GM18951 (cell line): ENCODE measurements around the gene AAMP.

Source experiments
- POLR2A ChIP-seq: IDR thresholded peaks from 4 replicates; pipeline ENCODE4 v1.6.1; 2011; ENCODE audit warnings: mild to moderate bottlenecking; ENCODE audit not compliant: insufficient read length, insufficient read depth; ENCODE audit errors: extremely low read depth
- in situ Hi-C: fragments of 300-500 bp; cut with MboI; formaldehyde crosslinking; loops from one replicate; pipeline ENCODE4 v1.12.0; 2022; ENCODE audit warnings: low sequenced_read_pairs, mixed read lengths, inconsistent platforms; ENCODE audit not compliant: unreplicated experiment

AAMP gene

GRCh38 chr2:218306184-218306920 lies 36.4 kb upstream of the AAMP start:
- in situ Hi-C loops, result no loop called here
- no peak for TF ChIP-seq POLR2A

GRCh38 chr2:218305383-218305782 lies 35.4 kb upstream of the AAMP start:
- in situ Hi-C loops, result no loop called here
- TF ChIP-seq POLR2A, result no peak

- no peak for TF ChIP-seq POLR2A
- in situ Hi-C loops, result no loop called here
Measured at GRCh38 chr2:218301176-218301819, 31.4 kb upstream of the AAMP start.

- TF ChIP-seq POLR2A, result no peak
- in situ Hi-C loops, result no loop called here
Measured at GRCh38 chr2:218300141-218300540, 30.2 kb upstream of the AAMP start.

GRCh38 chr2:218298314-218298875 lies 28.5 kb upstream of the AAMP start:
- TF ChIP-seq POLR2A, result no peak
- in situ Hi-C loops, result no loop called here

- in situ Hi-C loops, result no loop called here
- no peak for TF ChIP-seq POLR2A
Measured at GRCh38 chr2:218296847-218297246, 26.9 kb upstream of the AAMP start.

- in situ Hi-C loops, result no loop called here
- no peak for TF ChIP-seq POLR2A
Measured at GRCh38 chr2:218296200-218296599, 26.3 kb upstream of the AAMP start.

GRCh38 chr2:218295029-218295428 lies 25.1 kb upstream of the AAMP start:
- TF ChIP-seq POLR2A, result no peak
- in situ Hi-C loops, result no loop called here

GRCh38 chr2:218294430-218295022 lies 24.6 kb upstream of the AAMP start:
- TF ChIP-seq POLR2A, result no peak
- in situ Hi-C loops, result no loop called here

GRCh38 chr2:218293715-218294429 lies 23.9 kb upstream of the AAMP start:
- TF ChIP-seq POLR2A, result no peak
- in situ Hi-C loops, result no loop called here

- peak; percentile 50 for TF ChIP-seq POLR2A
- in situ Hi-C loops, result no loop called here
Measured at GRCh38 chr2:218292048-218293014, 22.4 kb upstream of the AAMP start, which contains the start of gene TMBIM1. TMBIM1 (minus strand) TSS chr2:218292503; CDS start chr2:218282141, 10,362 bp downstream.
